Prostate gland (tissue), 2 donors: ENCODE data around the gene MYO15B. TPM values are rescaled to one million over a fixed set of nuclear protein-coding genes. Genes with fewer than 3 reads are reported as not detected.
A peak's percentile ranks its signal among the peaks of the same experiment; 100 is the strongest.

Experiments used
- DNase-seq: peaks from one replicate; pipeline ENCODE4 v3.0.0-alpha.2; 2019; ENCODE audit warnings: low spot score
- H3K27ac ChIP-seq, 2 donors: fragments of 200-600 bp; sonication (generic); 2 replicates each; pipeline ENCODE4 v1.5.1; 2017 to 2019
- H3K27me3 ChIP-seq: fragments of 200-600 bp; sonication (generic); replicated peaks from 2 replicates; pipeline ENCODE4 v1.5.1; 2019; ENCODE audit not compliant: insufficient read depth
- H3K36me3 ChIP-seq, 2 donors: fragments of 200-600 bp; sonication (generic); 1 replicate in 1 of 2; 2 replicates in 1 of 2; pipeline versions ENCODE4 v1.5.1 to v1.8.1; 2017 to 2019
- H3K4me1 ChIP-seq: fragments of 200-600 bp; sonication (generic); replicated peaks from 2 replicates; pipeline ENCODE4 v1.5.1; 2019
- H3K4me3 ChIP-seq, 2 donors: fragments of 200-600 bp; sonication (generic); 2 replicates each; pipeline ENCODE4 v1.5.1; 2017 to 2019
- H3K9me3 ChIP-seq: fragments of 200-600 bp; sonication (generic); 2 replicates; pipeline ENCODE4 v1.5.1; 2017
- CTCF ChIP-seq, 4 experiments: fragments of 200-600 bp in 2 of 4; fragments of 450-650 bp in 2 of 4; sonication (generic) in 2 of 4; IDR thresholded peaks; 1 replicate in 3 of 4; 2 replicates in 1 of 4; pipeline ENCODE4 v1.5.1; 2016 to 2019; ENCODE audit warnings: antibody characterized with exemption in 4 of 4, mild to moderate bottlenecking in 2 of 4, moderate library complexity in 2 of 4
- POLR2A ChIP-seq: fragments of 450-650 bp; IDR thresholded peaks from one replicate; pipeline ENCODE4 v1.6.1; 2016; ENCODE audit warnings: antibody characterized with exemption, mild to moderate bottlenecking
- POLR2AphosphoS5 ChIP-seq: sonication (generic); formaldehyde crosslinking; IDR thresholded peaks from one replicate; pipeline ENCODE4 v1.6.1; 2017; ENCODE audit warnings: antibody characterized with exemption
- WGBS: methylation state at CpG from one replicate; pipeline ENCODE4 v1.1.5; 2018; 5-methylcytosine and 5-hydroxymethylcytosine counted together
- intact Hi-C: fragments of 100-400 bp; cut with DNase I; formaldehyde crosslinking; loops from one replicate; pipeline ENCODE4 v1.14.2; 2022
- total RNA-seq, 2 donors: library from RNA; depleted of rRNA; stranded (reverse); fragments of >200 nt; gene quantifications; one replicate each; pipeline ENCODE4 v1.1.0, GENCODE V29; 2016

MYO15B gene
- total RNA-seq: 100 to 1,000 TPM in 1 of 2 donors, 10 to 100 TPM in 1; 86.5 to 214 TPM

- H3K9me3 ChIP-seq: no peaks in the 10 kb centered on the region
- no peaks in the 10 kb centered on the region for H3K27me3 ChIP-seq
- peak within 1 kb of the TSS; percentile 52 to 56 for H3K4me3 ChIP-seq
- no peaks in the 10 kb centered on the region for H3K36me3 ChIP-seq
- no peak for DNase-seq
- no peak for TF ChIP-seq POLR2A
- TF ChIP-seq POLR2AphosphoS5: no peak
- TF ChIP-seq CTCF (IDR thresholded peaks at IDR 0.05): peak in 2 of 4 experiments; percentile 31 to 61
- intact Hi-C loops: loop anchor here (2.0 to 5.0 kb wide), 2 partner anchors 71 to 161 kb away; partner anchors contain the start of gene TSEN54
- peaks cover 10% of the 10 kb centered on the region for H3K4me1 ChIP-seq
- 3% methylated on average over 49 of the region's 82 CpGs for WGBS
- peak within 1 kb of the TSS; percentile 83 to 90 for H3K27ac ChIP-seq
Observed at GRCh38 chr17:75587675-75588595, at the start of gene MYO15B. TSS of gene MYO15B (plus strand) at chr17:75587800. CDS start at chr17:75588058, 258 bp downstream.

- Histone ChIP-seq H3K27ac (no peak overlapping the region), H3K27me3 (no peaks in the 10 kb centered on the region), H3K4me3 (no peak overlapping the region), H3K4me1 (no peaks in the 10 kb centered on the region), H3K9me3 (no peaks in the 10 kb centered on the region), H3K36me3 (no peaks in the 10 kb centered on the region)
- no peak for DNase-seq
- WGBS: 51% methylated on average over 13 of the region's 13 CpGs
- TF ChIP-seq POLR2AphosphoS5 (no peak), CTCF (IDR thresholded peaks at IDR 0.05) (peak in 1 of 4 experiments; percentile 4)
- intact Hi-C loops: no loop called here
Observed at GRCh38 chr17:75539967-75540729, 47.5 kb upstream of the MYO15B start.

- intact Hi-C loops: no loop called here
- no peaks in the 10 kb centered on the region for H3K36me3 ChIP-seq
- H3K4me3 ChIP-seq: no peak overlapping the region
- H3K27me3 ChIP-seq: no peaks in the 10 kb centered on the region
- no peak for DNase-seq
- no peaks in the 10 kb centered on the region for H3K4me1 ChIP-seq
- H3K27ac ChIP-seq: no peak overlapping the region
- no peak for TF ChIP-seq CTCF (IDR thresholded peaks at IDR 0.05)
- no peak for TF ChIP-seq POLR2A
- no peak for TF ChIP-seq POLR2AphosphoS5
- WGBS: 85% methylated on average over 4 of the region's 4 CpGs
- H3K9me3 ChIP-seq: no peaks in the 10 kb centered on the region
Observed at GRCh38 chr17:75540923-75541503, 46.6 kb upstream of the MYO15B start.

GRCh38 chr17:75542229-75542628, 45.4 kb upstream of the MYO15B start:
- Histone ChIP-seq H3K4me3 (no peak overlapping the region), H3K27ac (no peak overlapping the region), H3K36me3 (no peaks in the 10 kb centered on the region), H3K4me1 (peaks cover 3% of the 10 kb centered on the region), H3K9me3 (no peaks in the 10 kb centered on the region), H3K27me3 (no peaks in the 10 kb centered on the region)
- 91% methylated on average over 8 of the region's 8 CpGs for WGBS
- intact Hi-C loops: no loop called here
- DNase-seq: no peak
- no peak for TF ChIP-seq POLR2A
- no peak for TF ChIP-seq POLR2AphosphoS5
- TF ChIP-seq CTCF (IDR thresholded peaks at IDR 0.05): no peak
